Measurements from ENCODE around the gene PCGF3. TPM values are rescaled to one million over a fixed set of nuclear protein-coding genes. Genes with fewer than 3 reads are reported as not detected.
A peak's percentile ranks its signal among the peaks of the same experiment; 100 is the strongest.

PCGF3 gene
- total and polyA plus RNA-seq, 9 of the 15 experiments (the other 6 are each of a cell fraction or from before 2014, with no cell fraction given) = 2.6 to 46.1 (median 20.3) TPM

- TF ChIP-seq, protein P1, sequence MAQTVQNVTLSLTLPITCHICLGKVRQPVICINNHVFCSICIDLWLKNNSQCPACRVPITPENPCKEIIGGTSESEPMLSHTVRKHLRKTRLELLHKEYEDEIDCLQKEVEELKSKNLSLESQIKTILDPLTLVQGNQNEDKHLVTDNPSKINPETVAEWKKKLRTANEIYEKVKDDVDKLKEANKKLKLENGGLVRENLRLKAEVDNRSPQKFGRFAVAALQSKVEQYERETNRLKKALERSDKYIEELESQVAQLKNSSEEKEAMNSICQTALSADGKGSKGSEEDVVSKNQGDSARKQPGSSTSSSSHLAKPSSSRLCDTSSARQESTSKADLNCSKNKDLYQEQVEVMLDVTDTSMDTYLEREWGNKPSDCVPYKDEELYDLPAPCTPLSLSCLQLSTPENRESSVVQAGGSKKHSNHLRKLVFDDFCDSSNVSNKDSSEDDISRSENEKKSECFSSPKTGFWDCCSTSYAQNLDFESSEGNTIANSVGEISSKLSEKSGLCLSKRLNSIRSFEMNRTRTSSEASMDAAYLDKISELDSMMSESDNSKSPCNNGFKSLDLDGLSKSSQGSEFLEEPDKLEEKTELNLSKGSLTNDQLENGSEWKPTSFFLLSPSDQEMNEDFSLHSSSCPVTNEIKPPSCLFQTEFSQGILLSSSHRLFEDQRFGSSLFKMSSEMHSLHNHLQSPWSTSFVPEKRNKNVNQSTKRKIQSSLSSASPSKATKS (CRISPR knock-in tag; IDR thresholded peaks at IDR 0.05) = no peak
- TF ChIP-seq FOXK1 (CRISPR knock-in tag; IDR thresholded peaks at IDR 0.05; ENCODE audit: borderline replicate concordance) = no peak
- no peak for TF ChIP-seq ZNF175 (CRISPR knock-in tag; IDR thresholded peaks at IDR 0.05; ENCODE audit: low read depth)
- TF ChIP-seq TSC22D4 (tag; IDR thresholded peaks at IDR 0.05) = no peak
- no peak for TF ChIP-seq SRF (CRISPR knock-in tag; IDR thresholded peaks at IDR 0.05)
- TF ChIP-seq HIVEP1 (CRISPR knock-in tag; IDR thresholded peaks at IDR 0.05) = no peak
- TF ChIP-seq, protein P2, sequence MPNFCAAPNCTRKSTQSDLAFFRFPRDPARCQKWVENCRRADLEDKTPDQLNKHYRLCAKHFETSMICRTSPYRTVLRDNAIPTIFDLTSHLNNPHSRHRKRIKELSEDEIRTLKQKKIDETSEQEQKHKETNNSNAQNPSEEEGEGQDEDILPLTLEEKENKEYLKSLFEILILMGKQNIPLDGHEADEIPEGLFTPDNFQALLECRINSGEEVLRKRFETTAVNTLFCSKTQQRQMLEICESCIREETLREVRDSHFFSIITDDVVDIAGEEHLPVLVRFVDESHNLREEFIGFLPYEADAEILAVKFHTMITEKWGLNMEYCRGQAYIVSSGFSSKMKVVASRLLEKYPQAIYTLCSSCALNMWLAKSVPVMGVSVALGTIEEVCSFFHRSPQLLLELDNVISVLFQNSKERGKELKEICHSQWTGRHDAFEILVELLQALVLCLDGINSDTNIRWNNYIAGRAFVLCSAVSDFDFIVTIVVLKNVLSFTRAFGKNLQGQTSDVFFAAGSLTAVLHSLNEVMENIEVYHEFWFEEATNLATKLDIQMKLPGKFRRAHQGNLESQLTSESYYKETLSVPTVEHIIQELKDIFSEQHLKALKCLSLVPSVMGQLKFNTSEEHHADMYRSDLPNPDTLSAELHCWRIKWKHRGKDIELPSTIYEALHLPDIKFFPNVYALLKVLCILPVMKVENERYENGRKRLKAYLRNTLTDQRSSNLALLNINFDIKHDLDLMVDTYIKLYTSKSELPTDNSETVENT (CRISPR knock-in tag; IDR thresholded peaks at IDR 0.05) = 0 out of 2 replicates have a peak, but pooled peaks have one; percentile 17
- TF ChIP-seq ETS2 (tag; IDR thresholded peaks at IDR 0.05; ENCODE audit: borderline replicate concordance, poor library complexity, severe bottlenecking) = no peak
- TF ChIP-seq GMEB1 (CRISPR knock-in tag; IDR thresholded peaks at IDR 0.05) = no peak
- 0 out of 2 replicates have a peak, but pooled peaks have one; percentile 15 for TF ChIP-seq ZNF24 (IDR thresholded peaks at IDR 0.05)
- TF ChIP-seq, protein P3, sequence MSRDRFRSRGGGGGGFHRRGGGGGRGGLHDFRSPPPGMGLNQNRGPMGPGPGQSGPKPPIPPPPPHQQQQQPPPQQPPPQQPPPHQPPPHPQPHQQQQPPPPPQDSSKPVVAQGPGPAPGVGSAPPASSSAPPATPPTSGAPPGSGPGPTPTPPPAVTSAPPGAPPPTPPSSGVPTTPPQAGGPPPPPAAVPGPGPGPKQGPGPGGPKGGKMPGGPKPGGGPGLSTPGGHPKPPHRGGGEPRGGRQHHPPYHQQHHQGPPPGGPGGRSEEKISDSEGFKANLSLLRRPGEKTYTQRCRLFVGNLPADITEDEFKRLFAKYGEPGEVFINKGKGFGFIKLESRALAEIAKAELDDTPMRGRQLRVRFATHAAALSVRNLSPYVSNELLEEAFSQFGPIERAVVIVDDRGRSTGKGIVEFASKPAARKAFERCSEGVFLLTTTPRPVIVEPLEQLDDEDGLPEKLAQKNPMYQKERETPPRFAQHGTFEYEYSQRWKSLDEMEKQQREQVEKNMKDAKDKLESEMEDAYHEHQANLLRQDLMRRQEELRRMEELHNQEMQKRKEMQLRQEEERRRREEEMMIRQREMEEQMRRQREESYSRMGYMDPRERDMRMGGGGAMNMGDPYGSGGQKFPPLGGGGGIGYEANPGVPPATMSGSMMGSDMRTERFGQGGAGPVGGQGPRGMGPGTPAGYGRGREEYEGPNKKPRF (IDR thresholded peaks at IDR 0.05; ENCODE audit: low read depth, low read length) = no peak
- TF ChIP-seq MEIS2 (IDR thresholded peaks at IDR 0.05; ENCODE audit: partially characterized antibody) = peak; percentile 9
- TF ChIP-seq RBM22 (IDR thresholded peaks at IDR 0.05; ENCODE audit: low read depth, low read length, poor library complexity, severe bottlenecking) = peak; percentile 87
- TF ChIP-seq CEBPG (CRISPR knock-in tag; IDR thresholded peaks at IDR 0.05) = no peak
- no peak for TF ChIP-seq CEBPG (tag; conservative IDR thresholded peaks at IDR 0.05 in 1 of 2, IDR thresholded peaks at IDR 0.05 in 1 of 2)
- TF ChIP-seq ZC3H11A (IDR thresholded peaks at IDR 0.05; ENCODE audit: low read depth, low read length) = no peak
- TF ChIP-seq CCNT2 (IDR thresholded peaks at IDR 0.05; ENCODE audit: borderline replicate concordance, extremely low read depth, insufficient read length, low read depth, low read length) = no peak
- TF ChIP-seq ZNF707 (CRISPR knock-in tag; conservative IDR thresholded peaks at IDR 0.05) = no peak
These were observed 59.0 kb downstream of the PCGF3 start (continued) for GRCh38 chr4:764405-765169.

All from K562 (cell line).